NCI-H2107 treated with DMSO at 0.1 percent for 48 hours (cell line): ENCODE data around the gene STK39.
"Not testable (repeated sequence)": the region's sequence is repeated elsewhere in the genome, so short reads cannot be mapped to it uniquely, and the experiment has no call there.

Source experiments
- DNase-seq: peaks from one replicate; lab custom pipeline; 2025; ENCODE audit not compliant: unreplicated experiment; lab: John Stamatoyannopoulos, UW

STK39 gene

DNA sequence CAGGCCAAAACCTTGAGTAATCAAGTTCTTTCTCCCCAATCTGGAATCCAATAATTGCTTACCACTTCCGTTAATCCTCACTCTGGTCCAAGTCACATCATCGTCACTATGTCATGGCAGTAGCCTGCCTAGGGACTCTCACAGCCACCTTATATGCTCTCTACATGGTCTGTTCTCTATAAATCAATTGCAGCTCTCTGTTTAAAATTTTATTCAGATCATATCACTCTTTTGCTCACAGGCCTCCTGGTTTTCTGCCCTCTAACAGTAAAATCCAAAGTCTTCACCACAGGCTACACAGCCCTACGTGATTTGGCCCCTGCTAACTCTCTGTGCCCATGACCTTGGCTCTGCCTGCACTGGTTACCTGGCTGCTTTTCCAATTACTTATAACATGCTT, 188.7 kb downstream of the STK39 start:
- DNase-seq: no peak

DNA sequence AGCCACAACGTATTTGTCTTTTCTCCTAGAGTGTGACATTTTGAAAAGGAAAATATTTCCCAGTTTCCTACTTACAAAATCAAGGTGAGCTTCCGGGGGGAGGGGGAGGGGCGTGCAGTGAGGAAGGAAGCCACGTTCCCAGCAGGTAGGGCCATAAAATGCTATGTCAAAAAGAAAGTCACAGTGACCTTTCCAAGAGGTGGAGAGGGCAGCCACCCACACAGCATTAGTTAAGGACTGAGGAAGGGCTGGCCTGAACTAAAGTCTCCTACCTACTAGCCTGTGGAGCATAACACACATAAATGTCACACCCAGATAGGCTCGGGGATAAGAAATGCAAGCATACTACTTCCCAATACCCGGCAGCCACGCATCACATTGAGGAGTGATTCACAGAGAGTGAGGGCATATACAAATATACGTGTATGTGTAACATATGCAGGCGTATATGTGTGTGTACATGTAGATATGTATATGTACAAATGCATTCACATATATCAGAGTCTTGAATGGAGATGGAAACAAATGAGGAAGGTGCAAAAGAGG, 191.1 kb downstream of the STK39 start:
- no peak for DNase-seq

DNA sequence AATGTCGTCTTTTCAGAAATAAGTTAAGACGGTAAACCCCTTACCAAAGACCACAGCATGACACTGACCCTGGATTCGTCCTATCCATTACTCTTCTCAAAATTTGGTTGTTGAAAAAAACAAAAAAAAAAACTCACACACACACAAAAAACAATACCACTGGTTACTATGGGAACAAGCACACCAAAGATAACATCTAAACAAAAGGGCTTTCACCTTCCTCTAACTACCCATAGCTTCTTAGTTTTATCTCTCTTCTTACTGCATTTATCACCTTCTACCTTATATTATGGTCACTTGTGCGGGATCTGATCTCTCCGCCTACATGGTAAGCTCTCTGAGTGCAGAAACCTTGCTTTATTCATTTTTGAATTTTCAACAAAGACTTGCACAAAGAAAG, 192.7 kb downstream of the STK39 start:
- DNase-seq: no peak

DNA sequence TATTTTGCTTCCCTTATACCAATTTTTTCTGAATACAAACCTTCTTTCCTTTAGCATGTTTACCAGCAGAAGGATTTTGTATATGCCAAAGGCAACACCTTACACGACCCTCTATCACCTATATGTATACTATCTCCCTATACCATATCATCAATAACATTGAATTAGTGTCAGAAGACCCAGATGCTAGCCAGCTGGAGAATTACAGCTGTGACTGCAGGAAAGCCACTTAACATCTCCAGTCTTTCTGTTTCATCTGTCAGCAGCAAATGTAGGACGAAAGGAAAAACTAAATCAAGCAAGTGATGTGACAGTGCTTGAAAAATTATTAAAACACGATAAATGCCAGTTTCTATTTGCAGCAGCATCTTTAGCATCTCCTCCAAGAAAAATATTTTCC, 193.7 kb downstream of the STK39 start:
- DNase-seq: no peak

DNA sequence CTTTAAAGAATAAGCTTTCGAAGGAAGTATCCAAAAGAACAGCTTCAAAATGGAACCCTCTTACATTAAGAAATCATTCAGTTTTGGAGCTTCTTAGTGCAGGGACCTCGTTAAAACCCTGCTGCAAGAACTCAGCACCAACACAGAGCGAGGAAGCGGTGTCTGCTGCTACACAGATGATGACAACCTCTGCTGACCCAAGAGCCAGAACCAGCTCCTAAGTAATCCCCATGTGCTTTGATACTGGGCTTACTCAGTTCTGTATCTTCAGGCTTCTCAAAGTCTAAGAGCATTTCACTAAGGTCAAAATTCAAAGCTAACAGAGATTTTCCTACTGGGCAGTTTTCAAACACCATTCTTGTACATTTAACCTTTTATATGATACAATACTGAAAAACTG, 194.6 kb downstream of the STK39 start:
- DNase-seq: no peak

DNA sequence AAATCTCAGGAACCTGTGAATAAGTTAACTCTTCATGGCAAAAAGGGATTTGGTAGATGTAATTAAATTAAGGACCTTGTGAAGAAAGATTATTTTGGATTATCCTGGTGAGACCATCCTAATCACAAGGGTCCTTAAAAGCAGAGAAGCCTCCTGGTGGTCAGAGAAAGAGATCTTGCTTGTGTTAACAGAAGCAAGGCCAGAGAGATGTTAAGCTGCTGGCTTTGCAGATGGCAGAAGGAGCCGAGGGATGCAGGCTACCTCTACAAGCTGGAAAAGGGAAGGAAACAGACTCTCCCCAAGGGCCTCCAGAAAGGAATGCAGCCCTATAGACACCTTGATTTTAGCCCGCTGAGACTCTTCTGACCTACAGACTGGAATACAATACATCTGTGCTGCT, 197.0 kb downstream of the STK39 start:
- no peak for DNase-seq

DNA sequence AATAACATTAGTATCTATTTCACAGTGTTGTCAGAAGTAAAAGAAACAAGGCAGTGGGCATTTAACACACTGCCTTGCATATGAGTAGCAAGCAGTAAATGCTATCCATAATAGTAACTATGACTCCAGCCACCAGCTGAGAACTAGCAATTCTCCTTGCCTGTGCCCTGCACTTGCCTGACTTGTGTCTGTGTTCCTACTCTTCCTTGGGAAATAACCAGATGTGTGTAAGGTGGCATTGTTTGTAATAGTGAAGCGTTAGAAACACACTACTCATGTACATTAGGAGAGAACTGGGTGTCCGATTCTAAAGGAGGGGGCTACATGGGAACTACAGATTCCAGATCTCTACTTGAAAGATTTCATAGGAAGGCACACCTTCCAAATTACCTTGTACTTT, 197.8 kb downstream of the STK39 start:
- no peak for DNase-seq

DNA sequence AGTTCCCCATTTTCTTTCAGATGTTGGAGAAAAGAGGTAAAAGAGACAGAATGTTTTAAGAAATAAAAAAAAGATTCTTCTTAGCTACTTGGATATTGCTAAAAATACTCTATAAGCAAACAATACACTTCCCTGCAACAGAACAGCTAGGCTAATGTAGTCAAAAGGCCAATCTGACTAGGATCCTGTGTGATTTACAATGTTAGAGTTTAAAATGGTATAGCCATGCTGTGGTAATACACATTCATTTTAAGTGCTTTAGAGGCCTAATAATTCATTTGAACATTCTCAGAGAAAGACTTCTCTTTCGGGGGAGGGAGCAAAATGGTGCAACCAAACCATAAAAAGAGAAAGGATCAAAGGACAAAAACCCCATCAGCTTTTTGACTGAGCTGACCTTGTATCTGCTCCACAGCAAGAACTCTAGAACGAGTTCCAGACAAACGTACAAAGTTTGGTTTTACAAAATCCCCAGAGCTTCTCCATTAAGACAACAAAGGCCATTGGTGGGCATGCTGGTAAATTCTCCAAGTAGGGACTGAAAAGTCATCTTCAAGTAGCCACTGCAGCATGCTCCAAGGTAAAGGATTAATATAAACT, 200.2 kb downstream of the STK39 start:
- DNase-seq: no peak

DNA sequence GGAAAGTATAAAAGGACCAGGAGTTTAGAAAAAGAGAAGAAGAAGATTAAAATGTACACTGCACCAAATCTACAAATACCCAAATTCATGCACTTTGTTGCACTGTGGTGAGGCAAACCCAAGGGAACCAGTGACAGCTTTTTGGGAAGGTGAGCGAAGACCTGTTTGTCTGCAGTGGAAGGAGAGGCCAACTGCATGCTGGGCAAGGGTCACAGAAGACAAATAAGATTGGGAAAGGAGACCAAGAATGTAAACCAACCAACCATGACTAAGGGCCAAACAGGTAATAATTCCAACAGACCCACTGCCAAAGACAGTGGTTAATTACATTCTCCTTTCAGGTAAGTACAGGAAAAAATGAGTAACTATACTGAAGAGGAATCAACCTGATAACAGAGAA, 202.8 kb downstream of the STK39 start:
- DNase-seq: no peak

DNA sequence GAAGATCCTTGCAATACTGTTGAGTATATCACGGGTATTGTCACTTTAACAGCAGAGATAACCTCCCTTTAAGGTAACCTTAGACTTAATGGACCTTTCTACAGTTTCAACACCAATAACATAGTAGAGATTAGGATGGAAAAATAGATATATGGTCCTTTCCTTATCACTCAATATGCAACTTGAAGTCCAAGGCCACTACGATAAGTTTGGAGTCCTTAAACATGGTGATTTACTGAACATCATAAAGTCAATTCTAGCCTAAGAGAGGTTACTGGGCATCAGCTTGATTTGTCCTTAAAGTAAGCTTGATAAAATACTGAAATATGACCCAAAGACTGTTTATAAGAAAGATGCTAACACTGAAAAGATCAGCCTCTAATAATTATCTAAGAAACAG, 203.2 kb downstream of the STK39 start:
- no peak for DNase-seq

DNA sequence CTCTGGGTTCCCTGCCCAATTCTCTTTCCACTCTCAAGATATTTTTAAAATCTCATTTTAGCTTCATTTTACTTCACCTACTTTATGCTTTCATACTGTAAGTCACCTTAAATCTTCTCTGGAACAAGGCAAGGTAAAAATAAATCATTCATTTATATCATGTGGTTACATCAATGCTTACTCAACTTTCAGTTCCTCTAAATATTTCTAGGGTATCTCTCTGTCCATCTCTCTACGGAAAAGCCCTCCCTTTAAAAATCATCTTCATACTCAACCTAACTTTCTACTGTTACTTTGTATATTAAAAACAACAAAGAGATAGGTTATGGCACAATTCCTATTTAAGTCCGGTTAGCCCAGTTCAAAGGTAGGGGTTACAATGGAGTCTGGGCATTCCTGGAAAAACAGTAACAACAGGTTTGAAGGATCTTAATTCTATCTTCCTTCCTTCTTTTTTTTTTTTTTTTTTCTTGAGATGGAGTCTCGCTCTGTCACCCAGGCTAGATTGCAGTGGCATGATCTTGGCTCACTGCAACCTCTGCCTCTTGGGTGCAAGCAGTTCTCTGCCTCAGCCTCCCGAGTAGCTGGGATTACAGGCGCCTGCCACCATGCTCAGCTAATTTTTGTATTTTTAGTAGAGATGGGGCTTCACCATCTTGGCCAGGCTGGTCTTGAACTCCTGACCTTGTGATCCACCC, 205.1 kb downstream of the STK39 start:
- DNase-seq: not testable (repeated sequence)

DNA sequence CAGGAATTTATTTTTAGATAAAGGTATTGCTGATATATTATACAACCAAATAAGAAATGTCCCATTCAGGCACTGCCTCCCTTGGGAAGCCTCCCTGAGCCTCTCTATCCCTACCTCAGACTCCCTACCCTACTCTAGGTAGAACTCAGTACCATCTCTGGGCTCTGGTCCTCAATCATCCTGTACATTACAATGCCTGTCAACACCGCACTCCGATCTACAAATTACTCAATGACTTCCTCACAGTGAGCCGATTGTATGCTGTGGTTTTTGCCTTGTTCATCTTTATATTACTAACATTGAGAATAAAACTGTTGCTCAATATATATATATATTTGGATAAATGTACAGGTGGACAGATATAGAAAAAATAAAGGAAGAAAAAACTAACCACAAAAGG, 207.5 kb downstream of the STK39 start:
- DNase-seq: no peak

DNA sequence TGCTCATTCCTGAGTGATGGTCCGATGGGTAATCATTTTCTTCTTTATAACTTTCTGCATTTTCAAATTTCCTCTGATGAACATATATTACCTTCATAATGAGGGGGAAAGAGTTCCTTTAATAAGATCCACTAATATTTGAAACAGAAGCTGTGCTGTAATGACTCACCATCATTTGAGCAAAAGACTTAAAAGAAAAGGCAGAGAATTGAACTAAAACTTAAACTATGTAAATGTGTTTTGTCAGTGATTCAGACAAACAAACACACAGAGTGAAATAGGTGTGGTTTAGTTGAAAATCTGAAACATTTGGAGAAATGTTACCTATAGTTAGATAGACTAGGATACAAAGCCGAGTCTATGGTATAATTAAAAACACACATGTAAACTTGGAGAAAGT, 209.6 kb downstream of the STK39 start:
- DNase-seq: no peak

DNA sequence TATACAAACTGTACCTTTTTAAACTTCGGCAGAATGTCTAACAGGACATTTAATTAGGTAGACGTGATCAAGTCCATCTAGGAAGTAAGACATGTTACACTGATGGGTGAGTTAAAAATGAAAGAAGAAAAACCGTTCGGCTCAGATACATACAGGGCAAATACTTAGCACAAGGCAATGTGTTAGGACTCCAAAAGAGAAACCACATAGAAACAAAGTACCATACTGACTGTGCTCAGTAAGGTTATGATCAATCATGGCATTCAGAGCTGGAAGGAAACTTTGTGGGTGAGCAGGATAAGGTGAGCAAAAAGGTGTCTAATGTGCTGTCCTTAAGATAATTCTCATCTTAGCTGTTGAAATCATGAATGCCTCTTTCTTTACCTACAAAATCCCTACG, 211.9 kb downstream of the STK39 start:
- no peak for DNase-seq

DNA sequence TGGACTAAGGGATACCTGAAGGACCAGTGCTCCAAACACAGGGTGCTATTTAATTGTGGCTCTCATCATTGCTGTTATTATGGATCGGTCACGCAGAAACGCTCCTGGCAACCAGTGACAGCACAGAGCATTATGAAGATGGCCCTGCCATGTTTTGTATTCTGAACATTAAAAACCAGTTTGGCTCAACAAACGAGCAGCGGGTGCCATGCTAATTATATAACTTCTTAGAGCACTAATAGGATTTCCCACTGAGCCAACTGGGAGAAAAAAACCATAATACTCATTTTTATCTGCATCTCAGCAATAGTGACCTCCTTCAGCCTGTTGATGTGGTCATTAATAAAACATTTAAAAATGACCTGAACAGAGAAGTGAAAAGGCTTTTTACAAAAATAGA, 212.8 kb downstream of the STK39 start:
- no peak for DNase-seq

DNA sequence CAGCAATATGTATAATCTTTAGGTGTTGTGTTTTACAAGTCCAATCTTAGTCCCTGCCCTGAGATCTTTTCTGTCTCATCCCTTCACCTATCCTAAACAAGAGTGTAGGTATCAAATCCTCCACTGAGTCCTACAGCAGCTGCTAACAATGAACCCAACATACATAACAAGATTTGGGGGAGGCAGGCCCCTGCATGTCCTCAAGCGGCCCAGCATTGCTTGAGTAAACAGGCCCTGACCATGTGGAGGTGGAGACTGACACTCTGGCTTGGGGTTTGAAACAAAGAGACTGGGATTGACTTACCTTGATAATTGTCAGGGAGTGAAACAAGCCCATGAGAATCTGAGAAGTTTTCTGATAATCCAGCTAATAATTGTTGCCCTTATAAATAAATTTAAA, 213.4 kb downstream of the STK39 start:
- no peak for DNase-seq

DNA sequence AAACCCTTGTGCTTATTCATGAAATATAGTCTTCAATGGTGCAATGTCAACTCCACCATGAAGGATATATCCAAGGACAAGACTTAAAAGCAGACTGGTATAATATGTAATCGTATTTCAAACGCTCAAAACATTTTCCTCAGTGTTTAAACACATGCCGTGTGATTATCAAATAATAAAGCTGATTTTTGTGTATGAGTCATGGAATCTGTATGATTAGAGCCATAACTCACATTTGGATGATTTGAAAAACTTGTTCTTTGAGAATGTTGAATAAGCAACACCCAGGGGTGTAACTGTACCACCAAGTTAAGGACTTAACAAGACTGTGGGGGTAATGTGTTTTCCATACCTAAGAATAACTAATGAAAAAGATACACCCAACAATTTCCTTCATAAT, 215.3 kb downstream of the STK39 start:
- no peak for DNase-seq

DNA sequence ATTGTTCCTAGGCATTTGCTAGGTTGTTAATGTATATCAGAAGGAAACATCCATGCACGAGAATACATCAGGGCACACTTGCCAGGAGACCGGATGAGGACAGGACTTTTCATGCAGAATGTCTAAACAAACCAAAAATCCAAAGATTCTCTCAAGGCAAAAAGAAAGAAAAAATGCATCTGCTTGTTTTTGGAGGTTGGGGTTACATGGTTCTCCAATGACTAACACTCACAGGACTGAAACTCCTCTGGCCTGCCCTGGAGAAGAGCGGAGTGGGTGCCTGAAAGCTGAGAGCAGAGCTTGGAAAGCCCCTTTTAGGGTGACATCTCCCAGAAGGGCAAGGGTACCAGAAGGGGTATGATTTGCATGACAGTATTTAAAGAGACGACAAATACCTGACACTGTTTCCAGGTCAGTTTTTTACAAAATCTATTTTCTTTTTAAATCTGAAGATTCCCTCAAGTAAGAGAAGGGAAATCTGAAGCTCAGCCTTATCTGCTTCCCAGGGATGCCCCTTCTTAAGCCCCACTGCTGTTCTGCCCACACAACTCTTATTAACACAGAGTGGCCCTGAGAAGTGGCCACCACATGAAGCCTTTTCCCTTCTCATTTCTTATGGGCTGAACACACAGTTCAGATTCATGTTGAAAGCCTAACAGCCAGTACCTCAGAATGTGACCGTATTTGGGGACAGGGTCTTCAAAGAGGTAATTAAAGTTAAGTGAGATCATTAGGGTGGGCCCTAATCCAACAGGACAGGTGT, 216.4 kb downstream of the STK39 start:
- no peak for DNase-seq

DNA sequence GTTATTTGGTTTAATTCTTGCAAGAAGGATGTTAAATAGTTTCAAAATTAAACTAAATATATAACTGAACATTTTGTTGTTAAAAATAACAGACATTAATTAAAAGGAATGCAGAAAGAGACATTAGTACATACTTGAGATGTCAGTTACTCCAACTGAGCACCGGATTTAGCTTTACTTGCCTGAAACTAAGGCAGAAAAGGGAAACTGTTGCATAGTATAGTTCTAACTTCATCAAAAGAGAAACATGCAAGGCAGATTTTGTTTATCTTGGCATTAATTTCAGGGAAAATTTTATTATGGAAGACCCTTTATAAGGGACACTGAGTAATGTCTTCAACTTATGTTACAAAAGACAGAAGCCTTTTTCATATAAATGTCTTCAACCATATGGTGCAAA, 218.3 kb downstream of the STK39 start:
- DNase-seq: no peak

DNA sequence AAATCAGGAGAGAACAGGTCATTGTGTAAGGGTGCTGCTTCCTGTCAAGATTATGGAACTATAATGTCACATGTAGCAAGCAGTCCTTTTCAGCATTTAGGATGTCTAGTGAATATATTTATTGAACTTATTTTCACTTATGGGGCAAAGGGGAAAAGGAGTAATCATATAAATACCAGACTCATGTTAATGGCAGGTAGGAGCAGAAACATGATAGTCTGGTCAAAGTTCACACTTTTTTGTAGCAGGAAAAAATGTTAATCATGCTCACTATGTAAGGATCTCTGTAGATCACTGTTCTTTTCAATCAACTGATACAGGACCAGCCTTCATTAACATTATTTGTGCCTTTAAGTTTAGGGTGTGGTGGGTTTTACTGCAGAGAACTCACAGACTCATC, 219.0 kb downstream of the STK39 start:
- DNase-seq: no peak

DNA sequence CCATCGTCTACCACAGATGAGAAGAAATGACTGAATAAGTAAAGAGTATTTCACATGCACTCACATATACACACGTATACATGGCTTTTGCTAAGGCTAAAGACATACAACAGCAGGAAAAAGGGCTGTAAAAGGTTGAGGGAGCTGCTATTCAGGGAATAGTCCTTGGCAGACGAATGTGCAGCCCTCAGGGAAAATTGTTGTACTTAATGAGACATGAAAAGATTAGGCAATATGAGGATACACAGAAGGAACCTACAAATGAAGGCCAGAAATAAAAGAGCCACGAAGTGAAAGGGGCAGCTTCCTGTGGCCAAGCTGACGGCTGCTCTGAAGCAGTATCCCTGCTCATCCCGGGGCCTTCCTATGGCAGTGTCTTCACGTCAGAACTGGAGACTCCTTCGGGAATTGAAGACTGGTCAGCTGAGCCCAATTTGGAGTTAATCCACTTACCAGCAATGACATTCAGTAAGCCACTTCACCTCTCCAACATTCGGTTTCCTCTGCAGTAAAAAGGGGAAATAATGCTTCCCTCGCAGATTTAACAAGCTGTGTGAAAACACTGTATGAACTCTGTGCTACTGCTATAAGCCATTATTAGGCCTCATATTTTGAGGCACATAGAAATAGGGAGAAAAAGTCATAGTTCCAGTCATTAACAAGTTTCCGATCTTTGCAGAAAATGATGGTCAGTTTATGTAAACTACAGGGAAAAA, 221.8 kb downstream of the STK39 start:
- no peak for DNase-seq

DNA sequence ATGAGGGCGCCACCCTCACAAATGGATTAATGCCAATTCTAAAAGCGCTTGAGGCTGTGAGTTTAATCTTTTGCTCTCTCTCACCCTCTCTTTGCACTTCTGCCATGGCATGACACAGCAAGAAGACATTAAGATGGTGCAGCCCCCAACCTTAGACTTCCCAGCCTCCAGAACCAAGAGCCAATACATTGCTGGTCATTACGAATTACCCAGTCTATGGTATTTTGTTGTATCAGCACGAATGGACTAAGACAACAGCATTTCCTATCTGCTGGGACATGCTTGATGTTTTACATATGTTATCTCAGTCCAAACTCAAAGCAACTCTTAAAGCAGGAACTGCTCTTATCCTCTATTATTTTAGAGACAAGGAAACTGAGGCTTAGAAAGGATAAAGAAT, 222.9 kb downstream of the STK39 start:
- no peak for DNase-seq
